ENCODE data around the gene LMOD1.
"Not testable (repeated sequence)": the region's sequence is repeated elsewhere in the genome, so short reads cannot be mapped to it uniquely, and the experiment has no call there.

- not testable (repeated sequence) for TF ChIP-seq CTCF, POLR2A (IDR thresholded peaks at IDR 0.05)
These were observed 89.6 kb downstream of the LMOD1 start for GRCh38 chr1:201856722-201857121.
